Left lung (tissue), 14 donors: Measurements from ENCODE around the gene HLA-DOA. TPM values are rescaled to one million over a fixed set of nuclear protein-coding genes. Genes with fewer than 3 reads are reported as not detected.

Experiments
- ATAC-seq: fragments of 200-7000 bp; cut with Tn5 transposase; one replicate; pipeline ENCODE4 v1.9.1; 2020; ENCODE audit warnings: moderate library complexity
- DNase-seq, 4 donors: peaks; one replicate each; pipeline ENCODE4 v3.0.0-alpha.2; 2013 to 2020
- H3K27ac ChIP-seq, 2 donors: fragments of 200-600 bp; sonication (generic) in 1 of 2; one replicate each; pipeline versions ENCODE4 v1.5.0 to v1.8.0; 2020 to 2021
- H3K27me3 ChIP-seq, 2 donors: fragments of 200-600 bp; sonication (generic) in 1 of 2; one replicate each; pipeline versions ENCODE4 v1.5.0 to v1.8.0; 2020 to 2021
- H3K36me3 ChIP-seq, 2 donors: fragments of 200-600 bp; sonication (generic) in 1 of 2; one replicate each; pipeline versions ENCODE4 v1.5.0 to v1.8.0; 2020 to 2021
- H3K4me1 ChIP-seq, 2 donors: fragments of 200-600 bp; one replicate each; pipeline ENCODE4 v1.8.0; 2021
- H3K4me3 ChIP-seq, 2 donors: fragments of 200-600 bp; sonication (generic) in 1 of 2; one replicate each; pipeline versions ENCODE4 v1.5.0 to v1.8.0; 2020 to 2021; ENCODE audit warnings: mild to moderate bottlenecking in 1 of 2
- H3K9me3 ChIP-seq, 2 donors: fragments of 200-600 bp; sonication (generic) in 1 of 2; one replicate each; pipeline versions ENCODE4 v1.5.0 to v1.8.0; 2020 to 2021
- CTCF ChIP-seq, 2 donors: fragments of 200-600 bp; sonication (generic) in 1 of 2; IDR thresholded peaks; one replicate each; pipeline versions ENCODE4 v1.5.0 to v1.8.0; 2021; ENCODE audit warnings: antibody characterized with exemption in 2 of 2
- intact Hi-C, 2 donors: fragments of 100-400 bp; cut with DNase I; formaldehyde crosslinking; loops; one replicate each; pipeline versions ENCODE4 v1.11.2 to v1.14.2; 2022
- long read RNA-seq, 12 donors: library from polyadenylated mRNA in 2 of 12; unstranded in 2 of 12; transcript quantifications; one replicate each; pipeline ENCODE4 v2.0.0 and lab custom pipeline, GENCODE V29; 2019 to 2026
- polyA plus RNA-seq, 6 donors: library from polyadenylated mRNA; unstranded; fragments of 120-200 nt; gene quantifications; one replicate each; pipeline ENCODE4 v1.2.1, GENCODE V29; 2013; ENCODE audit not compliant: insufficient read length in 6 of 6
- total RNA-seq, 2 donors: library from RNA; stranded (reverse); fragmentation: NEBNext Ultra II Directional; extraction: Animal tissue kit (Norgen Biotek cat#: 25700); gene quantifications; one replicate each; pipeline ENCODE4 v1.2.1, GENCODE V29; 2021
- donor health status: DM: no; HTN: yes; CAD: no.
- donor health status: DM: no; HTN: no; CAD: no.

Gene HLA-DOA
- total RNA-seq (10 to 100 TPM; 15.3 to 20.6 TPM), polyA plus RNA-seq (1 to 10 TPM; 1.8 to 3.3 (median 2.9) TPM)
- long read RNA-seq, donor 1, result 0 reads
- long read RNA-seq, donor 2, partial matches to known transcripts, result 0 of 1 reads
- long read RNA-seq, donor 2, other reads (novel, unspliced or antisense), result 0 of 1 reads
- long read RNA-seq, donor 3, partial matches to known transcripts, result 0 of 1 reads
- long read RNA-seq, donor 3, other reads (novel, unspliced or antisense), result 0 of 1 reads
- long read RNA-seq, donor 4, partial matches to known transcripts, result 0 of 3 reads
- long read RNA-seq, donor 4, other reads (novel, unspliced or antisense), result 2 of 3 reads
- long read RNA-seq, donor 5, partial matches to known transcripts, result 0 of 1 reads
- long read RNA-seq, donor 5, other reads (novel, unspliced or antisense), result 0 of 1 reads
- long read RNA-seq, donor 6, result 0 reads
- long read RNA-seq, donor 7, result 0 reads
- long read RNA-seq, donor 8, result 0 reads
- long read RNA-seq, donor 9, result 0 reads
- long read RNA-seq, donor 10, partial matches to known transcripts, result 0 of 4 reads
- long read RNA-seq, donor 10, other reads (novel, unspliced or antisense), result 3 of 4 reads
- long read RNA-seq, donor 11, result 0 reads
- long read RNA-seq, donor 12, result 0 reads

- Histone ChIP-seq H3K27me3 (no peaks in the 10 kb centered on the region), H3K4me1 (peaks cover 0 to 12% of the 10 kb centered on the region in 2 donors), H3K4me3 (peak within 1 kb of the TSS; percentile 39 to 40), H3K27ac (peak within 1 kb of the TSS; percentile 15 to 35), H3K9me3 (no peaks in the 10 kb centered on the region), H3K36me3 (no peaks in the 10 kb centered on the region)
- no peak for TF ChIP-seq CTCF (IDR thresholded peaks at IDR 0.05)
- ATAC-seq (peak; percentile 90), DNase-seq (peak in 2 of 4 donors; percentile 11 to 42)
- intact Hi-C loops, result no loop called here
Observed at GRCh38 chr6:33008944-33009861, at the start of gene HLA-DOA. Gene HLA-DOA, minus strand, starts transcription at chr6:33009591.

- H3K36me3 ChIP-seq, result no peaks in the 10 kb centered on the region
- peaks cover 0 to 7% of the 10 kb centered on the region in 2 donors for H3K4me1 ChIP-seq
- no peak overlapping the region for H3K27ac ChIP-seq
- intact Hi-C loops, result no loop called here
- ATAC-seq (peak; percentile 57), DNase-seq (no peak)
- H3K4me3 ChIP-seq, result no peak overlapping the region
- H3K9me3 ChIP-seq, result no peaks in the 10 kb centered on the region
- H3K27me3 ChIP-seq, result no peaks in the 10 kb centered on the region
- TF ChIP-seq CTCF (IDR thresholded peaks at IDR 0.05), result no peak
Observed at GRCh38 chr6:33057222-33058150, 48.1 kb upstream of the HLA-DOA start.

GRCh38 chr6:33053230-33053629 is 43.8 kb upstream of the HLA-DOA start:
- no peak for TF ChIP-seq CTCF (IDR thresholded peaks at IDR 0.05)
- Histone ChIP-seq H3K27ac (no peak overlapping the region), H3K9me3 (no peaks in the 10 kb centered on the region), H3K4me3 (no peak overlapping the region), H3K4me1 (peaks cover 0 to 7% of the 10 kb centered on the region in 2 donors), H3K36me3 (no peaks in the 10 kb centered on the region), H3K27me3 (no peaks in the 10 kb centered on the region)
- intact Hi-C loops, result no loop called here
- no peak for ATAC-seq
- no peak for DNase-seq

- Histone ChIP-seq H3K27ac (no peak overlapping the region), H3K27me3 (no peaks in the 10 kb centered on the region), H3K4me3 (no peak overlapping the region), H3K9me3 (no peaks in the 10 kb centered on the region), H3K36me3 (no peaks in the 10 kb centered on the region), H3K4me1 (peaks cover 0 to 5% of the 10 kb centered on the region in 2 donors)
- intact Hi-C loops, result no loop called here
- no peak for TF ChIP-seq CTCF (IDR thresholded peaks at IDR 0.05)
- ATAC-seq (no peak), DNase-seq (no peak)
Observed at GRCh38 chr6:33052627-33053026, 43.2 kb upstream of the HLA-DOA start.
